HL-60 (cell line): ENCODE results near the gene RASAL2.
A peak's percentile ranks its signal among the peaks of the same experiment; 100 is the strongest.

Experiments used
- DNase-seq, 2 experiments: peaks; one replicate each; pipeline ENCODE4 v3.0.0-alpha.2; 2010 to 2020; ENCODE audit warnings: low read depth in 1 of 2, low spot score in 1 of 2
- H3K27ac ChIP-seq: fragments of 250-450 bp; sonication (Bioruptor Pico); replicated peaks from 2 replicates; pipeline ENCODE4 v1.5.1; 2020; ENCODE audit warnings: mild to moderate bottlenecking, moderate library complexity
- H3K27me3 ChIP-seq: fragments of 250-450 bp; sonication (Bioruptor Pico); 2 replicates; pipeline ENCODE4 v1.5.1; 2021; ENCODE audit warnings: mild to moderate bottlenecking, moderate library complexity; ENCODE audit not compliant: insufficient read depth, poor library complexity, severe bottlenecking
- H3K4me3 ChIP-seq: replicated peaks from 2 replicates; pipeline ENCODE4 v1.5.1; 2011; ENCODE audit warnings: mild to moderate bottlenecking, control low read depth, low read length; ENCODE audit not compliant: insufficient read depth
- CTCF ChIP-seq: IDR thresholded peaks from one replicate; pipeline ENCODE4 v1.5.1; 2011; ENCODE audit warnings: low read length, control low read depth, inconsistent platforms; ENCODE audit not compliant: insufficient read depth
- GABPA ChIP-seq: IDR thresholded peaks from 2 replicates; pipeline ENCODE4 v1.6.1; 2012; ENCODE audit warnings: low read depth
- POLR2AphosphoS5 ChIP-seq: IDR thresholded peaks from 2 replicates; pipeline ENCODE4 v1.6.1; 2012; ENCODE audit warnings: low read depth
- REST ChIP-seq: IDR thresholded peaks from 2 replicates; pipeline ENCODE4 v1.6.1; 2012; ENCODE audit warnings: low read depth; ENCODE audit not compliant: insufficient replicate concordance
- SPI1 ChIP-seq: IDR thresholded peaks from 2 replicates; pipeline ENCODE4 v1.6.1; 2012; ENCODE audit warnings: low read depth, mild to moderate bottlenecking, borderline replicate concordance

The RASAL2 gene

GRCh38 chr1:178301141-178301540 is 207.2 kb downstream of the RASAL2 start:
- TF ChIP-seq POLR2AphosphoS5 = no peak
- TF ChIP-seq CTCF = no peak
- TF ChIP-seq SPI1 = no peak
- TF ChIP-seq GABPA = no peak
- no peak for TF ChIP-seq REST
- no peak for DNase-seq
- no peaks in the 10 kb centered on the region for H3K27me3 ChIP-seq
- no peak overlapping the region for H3K27ac ChIP-seq
- no peak overlapping the region for H3K4me3 ChIP-seq

GRCh38 chr1:178307264-178307663 is 213.4 kb downstream of the RASAL2 start:
- Histone ChIP-seq H3K27me3 (no peaks in the 10 kb centered on the region), H3K27ac (no peak overlapping the region), H3K4me3 (no peak overlapping the region)
- TF ChIP-seq POLR2AphosphoS5 (no peak), CTCF (no peak), REST (no peak), SPI1 (no peak), GABPA (no peak)
- no peak for DNase-seq

- no peak for DNase-seq
- no peak overlapping the region for H3K27ac ChIP-seq
- H3K27me3 ChIP-seq = no peaks in the 10 kb centered on the region
- no peak overlapping the region for H3K4me3 ChIP-seq
- TF ChIP-seq REST = no peak
- no peak for TF ChIP-seq GABPA
- TF ChIP-seq POLR2AphosphoS5 = no peak
These were observed 214.5 kb downstream of the RASAL2 start for GRCh38 chr1:178308438-178308837.

GRCh38 chr1:178310685-178311105 is 216.8 kb downstream of the RASAL2 start:
- TF ChIP-seq CTCF (peak; percentile 64), SPI1 (peak; percentile 34; the same call in 1 of the 2 replicates), REST (no peak)
- no peaks in the 10 kb centered on the region for H3K27me3 ChIP-seq
- DNase-seq = peak; percentile 55 to 67
- H3K4me3 ChIP-seq = no peak overlapping the region
- no peak overlapping the region for H3K27ac ChIP-seq
